Common myeloid progenitor, CD34-positive (primary cell): Measurements from ENCODE around the gene DOCK4.

ENCODE experiments used
- CTCF ChIA-PET: fragments of 350-600 bp; sonication (Branson Sonifier 250); formaldehyde crosslinking; loops from one replicate; lab custom pipeline; 2021; ENCODE audit warnings: antibody characterized with exemption; lab: Charles Lee
- POLR2A ChIA-PET: fragments of 350-600 bp; sonication (Branson Sonifier 250); formaldehyde crosslinking; loops from one replicate; lab custom pipeline; 2021; ENCODE audit warnings: antibody characterized with exemption; lab: Charles Lee
- DNase-seq, 3 donors: peaks; one replicate each; pipeline versions ENCODE4 v3.0.0 to v3.0.0-alpha.2; 2013
- H3K27ac ChIP-seq, 2 experiments: 1 replicate in 1 of 2; 2 replicates in 1 of 2; pipeline ENCODE4 v1.7.0; 2013; ENCODE audit warnings: inconsistent platforms in 2 of 2, low read length in 2 of 2, mild to moderate bottlenecking in 2 of 2, low read depth in 1 of 2, moderate library complexity in 1 of 2; ENCODE audit not compliant: severe bottlenecking in 2 of 2, insufficient read depth in 1 of 2, poor library complexity in 1 of 2
- H3K27me3 ChIP-seq, 5 experiments: replicated peaks in 2 of 5; 1 replicate in 3 of 5; 2 replicates in 2 of 5; pipeline versions ENCODE4 v1.6.1 to v1.7.0; 2013; ENCODE audit warnings: low read length in 4 of 5, mild to moderate bottlenecking in 2 of 5, moderate library complexity in 2 of 5, inconsistent platforms in 1 of 5; ENCODE audit not compliant: insufficient read depth in 5 of 5, control insufficient read depth in 4 of 5
- H3K36me3 ChIP-seq, 4 experiments: 1 replicate in 2 of 4; 2 replicates in 2 of 4; pipeline versions ENCODE4 v1.6.1 to v1.7.0; 2013; ENCODE audit warnings: low read length in 3 of 4, control low read depth in 1 of 4, mild to moderate bottlenecking in 1 of 4; ENCODE audit not compliant: control insufficient read depth in 4 of 4, insufficient read depth in 4 of 4
- H3K4me1 ChIP-seq, 4 experiments: 1 replicate in 3 of 4; 2 replicates in 1 of 4; pipeline versions ENCODE4 v1.6.1 to v1.7.1; 2013; ENCODE audit warnings: low read length in 3 of 4, mild to moderate bottlenecking in 3 of 4, control low read depth in 1 of 4, inconsistent platforms in 1 of 4, moderate library complexity in 1 of 4; ENCODE audit not compliant: control insufficient read depth in 4 of 4, insufficient read depth in 4 of 4; ENCODE audit errors: control extremely low read depth in 1 of 4
- H3K4me3 ChIP-seq, 7 experiments: 1 replicate in 4 of 7; 2 replicates in 3 of 7; pipeline versions ENCODE4 v1.5.1 to v1.7.0; 2013; ENCODE audit warnings: mild to moderate bottlenecking in 7 of 7, low read length in 6 of 7, moderate library complexity in 6 of 7, inconsistent platforms in 2 of 7, low read depth in 2 of 7, control low read depth in 1 of 7; ENCODE audit not compliant: insufficient read depth in 4 of 7, control insufficient read depth in 1 of 7; ENCODE audit errors: extremely low read depth in 1 of 7
- H3K9me3 ChIP-seq, 5 experiments: 1 replicate in 4 of 5; 2 replicates in 1 of 5; pipeline versions ENCODE4 v1.6.1 to v1.7.1; 2013; ENCODE audit warnings: low read length in 4 of 5, mild to moderate bottlenecking in 2 of 5, inconsistent platforms in 1 of 5, low read depth in 1 of 5, moderate library complexity in 1 of 5; ENCODE audit not compliant: control insufficient read depth in 4 of 5, insufficient read depth in 2 of 5; ENCODE audit errors: control extremely low read depth in 1 of 5
- WGBS: methylation state at CpG from one replicate; pipeline ENCODE4 v1.1.5; 2013; ENCODE audit not compliant: insufficient coverage; 5-methylcytosine and 5-hydroxymethylcytosine counted together

The DOCK4 gene

DNA sequence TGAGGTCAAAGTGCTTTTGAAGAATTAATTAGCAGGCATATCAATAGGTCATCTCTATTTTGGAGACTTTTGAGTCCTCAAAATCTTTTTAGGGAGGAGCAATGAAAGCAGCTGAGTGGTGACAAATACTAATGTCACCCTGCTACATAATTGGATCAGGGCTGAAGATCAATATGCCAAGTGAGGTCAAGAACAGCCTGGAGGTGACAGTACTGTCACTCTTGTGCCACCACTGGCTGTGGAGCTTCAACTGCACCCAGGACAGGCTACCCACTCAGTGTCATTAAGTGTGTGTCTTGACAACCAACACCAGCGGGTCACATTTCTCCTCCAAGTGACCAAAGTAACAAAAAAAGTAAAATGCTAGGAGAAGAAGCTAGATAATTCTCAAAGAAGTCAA, 167.8 kb downstream of the DOCK4 start:
- no peak overlapping the region for H3K27ac ChIP-seq
- H3K4me1 ChIP-seq, result no peaks in the 10 kb centered on the region
- ChIA-PET CTCF (no interaction called here), POLR2A (no interaction called here)
- DNase-seq, result no peak
- no peaks in the 10 kb centered on the region for H3K27me3 ChIP-seq
- no peak overlapping the region for H3K4me3 ChIP-seq
- no CpG with 5 or more reads among the region's 1 CpG for WGBS
- no peaks in the 10 kb centered on the region for H3K36me3 ChIP-seq
- H3K9me3 ChIP-seq, result no peaks in the 10 kb centered on the region

GRCh38 chr7:112036071-112036470, 170.1 kb downstream of the DOCK4 start:
- CTCF ChIA-PET, result no interaction called here
- WGBS, result no CpG with 5 or more reads among the region's 2 CpGs
- Histone ChIP-seq H3K36me3 (no peaks in the 10 kb centered on the region), H3K9me3 (no peaks in the 10 kb centered on the region), H3K4me1 (no peaks in the 10 kb centered on the region), H3K27me3 (no peaks in the 10 kb centered on the region), H3K4me3 (no peak overlapping the region), H3K27ac (no peak overlapping the region)
- no peak for DNase-seq
- POLR2A ChIA-PET, result no interaction called here

DNA sequence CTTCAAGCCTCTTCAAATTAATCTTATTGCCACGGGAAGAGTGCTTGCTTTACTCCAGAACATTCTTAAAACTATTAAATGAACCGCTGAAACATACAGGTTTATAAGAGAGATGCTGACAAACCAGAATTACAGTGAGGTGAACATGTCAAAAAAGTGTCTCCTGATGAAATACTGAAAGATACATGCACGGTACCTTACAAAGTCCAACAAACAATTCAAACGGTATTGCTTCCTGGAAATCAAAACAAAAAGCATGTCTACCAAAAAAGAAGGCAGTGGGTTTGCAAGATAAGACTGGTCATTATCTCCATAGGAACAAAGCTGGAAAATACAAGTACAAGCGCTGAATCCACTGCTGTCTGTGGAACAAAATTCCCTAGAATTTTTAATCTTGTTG, 174.5 kb downstream of the DOCK4 start:
- ChIA-PET POLR2A (no interaction called here), CTCF (interaction anchor here (0.7 kb wide), 1 partner anchor 528 kb away, joined by 3 read pairs; no protein-coding TSS in a partner anchor)
- Histone ChIP-seq H3K4me1 (no peaks in the 10 kb centered on the region), H3K4me3 (no peak overlapping the region), H3K27ac (no peak overlapping the region), H3K36me3 (no peaks in the 10 kb centered on the region), H3K9me3 (no peaks in the 10 kb centered on the region), H3K27me3 (no peaks in the 10 kb centered on the region)
- 92% methylated on average over 2 of the region's 5 CpGs for WGBS
- DNase-seq, result no peak

DNA sequence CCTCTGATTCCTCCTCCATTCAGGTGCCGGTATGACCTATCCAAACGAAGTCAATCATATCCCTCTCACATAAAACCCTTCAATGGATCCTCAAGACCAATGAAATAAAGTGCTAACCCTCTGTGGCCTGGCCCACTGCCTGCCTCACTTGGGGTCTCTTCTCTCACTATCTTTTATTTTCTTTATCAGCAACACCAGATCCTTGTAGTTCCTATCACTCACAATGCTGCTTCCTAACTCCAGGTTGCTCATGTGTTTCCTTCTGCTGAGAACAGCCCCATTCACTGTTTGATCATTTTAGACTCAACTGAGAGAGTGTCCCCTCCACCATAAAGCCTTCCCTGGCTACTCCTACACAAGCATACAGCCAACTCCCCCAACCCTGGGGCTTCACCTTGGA, 180.6 kb downstream of the DOCK4 start:
- H3K36me3 ChIP-seq, result no peaks in the 10 kb centered on the region
- H3K27me3 ChIP-seq, result no peaks in the 10 kb centered on the region
- 95% methylated on average over 2 of the region's 2 CpGs for WGBS
- no peak overlapping the region for H3K27ac ChIP-seq
- H3K4me3 ChIP-seq, result no peak overlapping the region
- H3K9me3 ChIP-seq, result no peaks in the 10 kb centered on the region
- peak in 1 of 3 donors; percentile 9 for DNase-seq
- ChIA-PET CTCF (no interaction called here), POLR2A (no interaction called here)
- H3K4me1 ChIP-seq, result no peaks in the 10 kb centered on the region

GRCh38 chr7:112023786-112024185, 182.4 kb downstream of the DOCK4 start:
- Histone ChIP-seq H3K9me3 (no peaks in the 10 kb centered on the region), H3K4me1 (no peaks in the 10 kb centered on the region), H3K27ac (no peak overlapping the region), H3K36me3 (no peaks in the 10 kb centered on the region), H3K4me3 (no peak overlapping the region), H3K27me3 (no peaks in the 10 kb centered on the region)
- ChIA-PET CTCF (no interaction called here), POLR2A (no interaction called here)
- WGBS, result 96% methylated on average over 3 of the region's 6 CpGs
- DNase-seq, result no peak

- no peak for DNase-seq
- no peak overlapping the region for H3K4me3 ChIP-seq
- POLR2A ChIA-PET, result no interaction called here
- H3K36me3 ChIP-seq, result no peaks in the 10 kb centered on the region
- WGBS, result no CpG with 5 or more reads among the region's 2 CpGs
- H3K4me1 ChIP-seq, result no peaks in the 10 kb centered on the region
- CTCF ChIA-PET, result no interaction called here
- H3K27me3 ChIP-seq, result no peaks in the 10 kb centered on the region
- no peak overlapping the region for H3K27ac ChIP-seq
- H3K9me3 ChIP-seq, result no peaks in the 10 kb centered on the region
Observed at GRCh38 chr7:112023282-112023681, 182.9 kb downstream of the DOCK4 start.

- Histone ChIP-seq H3K9me3 (no peaks in the 10 kb centered on the region), H3K4me3 (no peak overlapping the region), H3K36me3 (no peaks in the 10 kb centered on the region), H3K27ac (no peak overlapping the region), H3K4me1 (no peaks in the 10 kb centered on the region), H3K27me3 (no peaks in the 10 kb centered on the region)
- POLR2A ChIA-PET, result no interaction called here
- WGBS, result 100% methylated on average over 2 of the region's 6 CpGs
- CTCF ChIA-PET, result no interaction called here
- no peak for DNase-seq
Observed at GRCh38 chr7:112022128-112022527, 184.1 kb downstream of the DOCK4 start.
